HG03457 (cell line): ENCODE results near the gene CEP135.
"Not testable (repeated sequence)": the region's sequence is repeated elsewhere in the genome, so short reads cannot be mapped to it uniquely, and the experiment has no call there.

Experiments used
- ATAC-seq: cut with Tn5 transposase; IDR thresholded peaks from one replicate; pipeline ENCODE4 v1.9.1; 2021; ENCODE audit warnings: moderate number of reproducible peaks; ENCODE audit not compliant: unreplicated experiment

CEP135 gene

DNA sequence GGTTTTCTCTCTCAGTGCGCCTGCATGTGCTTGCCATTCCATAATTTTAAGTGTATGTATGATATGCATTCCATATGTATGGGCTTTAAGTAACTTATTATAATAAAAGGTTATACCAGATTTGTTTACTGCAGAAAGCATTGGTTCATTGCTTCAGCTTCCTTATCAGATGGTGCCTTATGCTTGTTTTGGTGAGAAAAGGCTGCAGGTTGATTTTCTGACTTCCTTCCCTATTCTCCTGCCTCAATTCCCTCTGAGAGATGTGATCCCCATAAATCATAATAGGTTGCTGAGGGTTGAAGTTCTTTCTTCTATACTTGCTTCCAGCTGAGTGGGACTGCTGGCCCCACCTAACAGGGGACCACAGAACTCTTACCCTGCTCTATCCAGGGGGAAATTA lies 10.3 kb upstream of the CEP135 start:
- ATAC-seq = no peak

DNA sequence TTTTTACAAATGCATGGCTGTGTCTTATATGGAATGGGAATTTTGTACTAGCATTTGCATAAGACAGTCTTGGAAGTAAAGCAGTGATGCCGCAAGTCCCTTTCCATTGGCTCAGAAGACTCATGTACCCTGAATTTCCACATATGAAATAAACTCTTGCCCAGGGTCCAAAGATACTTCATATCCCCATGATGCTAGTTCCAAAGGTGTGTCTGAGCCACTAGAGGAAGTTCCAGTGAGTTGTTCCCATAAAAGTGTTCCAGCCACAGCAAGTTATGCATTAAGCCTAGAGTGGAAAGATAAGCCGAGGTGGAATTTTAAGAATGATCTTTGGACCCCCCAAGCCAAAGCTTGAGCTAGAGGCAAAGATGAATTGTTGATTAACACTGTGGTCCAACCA lies 9.3 kb upstream of the CEP135 start:
- ATAC-seq = no peak

DNA sequence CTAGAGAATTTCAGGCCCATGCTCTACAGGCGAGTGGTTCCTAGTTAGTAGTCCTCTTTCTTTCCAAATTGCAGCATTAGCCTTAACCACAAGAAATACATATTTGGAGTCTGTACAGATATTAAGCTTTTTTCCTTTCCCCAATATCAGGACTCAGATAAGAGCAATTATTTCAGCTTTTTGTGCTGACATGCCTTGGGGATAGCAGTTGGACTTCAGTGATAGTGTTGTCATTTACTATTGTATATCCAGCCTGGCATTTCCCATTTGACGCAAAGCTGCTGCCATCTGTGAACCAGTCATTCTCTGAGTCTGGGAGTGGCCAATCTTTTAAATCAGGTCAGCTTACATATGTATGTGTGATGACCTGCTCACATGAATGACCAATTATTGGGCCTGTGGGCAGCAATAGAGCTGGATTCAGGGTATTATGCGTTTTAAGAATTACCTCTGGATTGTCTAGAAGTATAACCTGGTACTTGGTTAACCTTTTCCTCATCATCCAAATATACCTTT lies 6.8 kb upstream of the CEP135 start:
- no peak for ATAC-seq

DNA sequence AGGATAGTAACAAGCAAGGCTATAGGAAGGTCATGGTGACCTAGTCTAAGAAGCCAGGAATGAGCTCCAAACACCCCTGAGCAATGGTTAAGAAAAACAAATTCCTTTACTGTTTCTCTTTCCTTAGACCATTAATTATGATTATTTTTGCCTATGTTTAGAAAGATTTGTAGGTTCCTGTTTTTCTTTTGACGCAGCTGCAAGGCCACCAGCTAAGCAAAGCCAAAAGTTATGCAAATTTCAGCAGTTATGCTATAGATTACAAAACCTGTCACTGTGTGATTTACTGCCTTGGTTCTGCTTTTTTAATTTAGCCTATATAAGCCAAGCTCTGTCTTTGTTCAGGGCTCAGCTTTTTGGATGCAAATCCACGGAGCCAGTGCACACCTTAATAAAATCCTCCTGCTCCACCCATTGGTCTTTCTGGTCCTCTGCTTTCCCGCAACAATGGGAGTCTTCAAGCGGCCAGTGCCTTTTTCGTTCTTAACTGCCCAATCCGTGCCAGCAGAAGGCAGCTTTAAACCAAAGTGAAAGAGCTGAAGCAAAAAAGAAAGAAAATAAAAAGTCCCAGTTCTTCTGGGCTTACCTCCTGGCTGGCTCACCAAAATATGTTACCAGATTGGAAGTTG lies 1.4 kb upstream of the CEP135 start:
- no peak for ATAC-seq

DNA sequence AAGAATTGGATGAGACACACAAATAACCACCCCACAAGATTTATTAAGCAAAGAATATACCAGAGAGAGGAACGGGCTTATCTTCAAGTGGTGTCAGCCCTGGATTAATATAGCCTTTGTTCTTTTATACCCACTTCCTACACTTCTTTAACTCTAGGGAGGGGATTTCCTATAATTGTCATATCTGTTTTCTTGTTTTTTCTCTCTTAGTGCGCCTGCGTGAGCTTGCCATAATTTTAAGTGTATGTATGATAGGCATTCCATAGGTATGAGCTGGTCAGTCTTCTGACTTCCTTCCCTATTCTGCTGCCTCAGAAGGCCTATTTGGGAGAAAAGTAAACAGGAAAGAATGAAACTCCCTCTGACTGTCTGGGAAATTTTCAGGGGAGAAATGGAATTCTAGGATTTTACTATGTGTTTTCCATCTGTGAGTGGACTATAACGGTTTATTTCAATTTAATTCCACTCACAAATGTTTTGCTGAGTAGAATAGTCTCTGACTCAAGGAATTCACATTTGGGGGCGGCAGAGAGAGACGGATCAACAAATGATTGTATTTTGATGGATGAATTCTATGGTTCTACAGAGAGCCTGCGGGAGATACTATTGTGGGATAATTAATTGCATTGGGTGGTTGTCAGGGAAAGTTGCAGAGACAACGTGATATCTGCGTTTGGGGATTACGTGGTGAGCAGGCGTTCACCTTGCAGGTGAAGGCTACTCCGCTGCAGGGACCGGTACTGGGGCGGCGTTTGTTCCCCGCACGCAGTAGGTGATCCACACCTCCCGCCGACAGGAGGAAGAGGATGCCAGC lies 626 bp upstream of the CEP135 start:
- ATAC-seq = no peak

DNA sequence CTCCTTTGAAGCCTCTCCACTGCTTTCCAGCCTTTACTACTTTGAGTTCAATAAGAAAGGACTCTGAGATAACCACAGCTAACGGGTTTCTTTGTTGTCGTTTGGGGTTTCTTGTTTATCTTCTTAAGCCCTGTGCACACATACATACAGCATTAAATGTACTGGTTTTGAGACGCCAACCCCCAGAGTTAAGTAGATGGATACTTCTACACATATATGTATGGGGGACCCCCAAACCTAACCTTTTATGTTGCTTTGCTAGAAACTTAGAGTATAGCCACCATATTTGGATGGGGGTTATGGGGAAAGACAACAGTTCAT lies 697 bp downstream of the CEP135 start:
- ATAC-seq = no peak

DNA sequence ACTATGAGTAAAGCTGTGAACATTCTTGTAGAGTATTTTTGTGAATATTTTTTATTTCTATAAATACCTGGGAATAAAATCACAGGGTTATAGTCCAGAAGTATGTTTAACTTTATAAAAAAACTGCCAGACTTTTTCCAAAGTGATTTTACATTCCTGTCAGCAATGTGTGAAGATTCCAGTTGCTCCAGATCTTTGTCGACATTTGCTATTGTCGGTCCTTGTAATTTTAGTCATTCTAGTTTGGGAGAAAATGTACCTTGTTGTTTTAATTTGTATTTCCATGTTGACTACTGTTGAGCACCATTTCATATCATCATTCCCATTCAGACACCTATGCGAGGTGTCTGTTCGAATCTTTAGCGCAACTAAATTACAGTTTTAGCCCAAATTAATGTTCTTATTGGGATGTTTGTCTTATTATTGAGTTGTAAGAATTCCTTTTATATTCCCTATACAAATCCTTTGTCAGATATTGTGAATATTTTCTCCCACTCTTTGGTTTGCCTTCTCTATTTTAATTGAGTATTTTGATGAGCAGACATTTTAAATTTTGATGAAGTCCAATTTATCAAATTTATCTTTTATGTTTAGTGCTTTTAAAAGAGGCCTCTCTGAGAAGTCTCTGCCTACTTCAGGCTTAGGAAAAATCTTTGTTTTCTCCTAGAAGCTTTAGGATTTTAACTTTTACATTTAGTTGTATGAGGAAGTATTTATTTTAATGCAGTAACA lies 2.6 kb downstream of the CEP135 start:
- ATAC-seq = no peak

DNA sequence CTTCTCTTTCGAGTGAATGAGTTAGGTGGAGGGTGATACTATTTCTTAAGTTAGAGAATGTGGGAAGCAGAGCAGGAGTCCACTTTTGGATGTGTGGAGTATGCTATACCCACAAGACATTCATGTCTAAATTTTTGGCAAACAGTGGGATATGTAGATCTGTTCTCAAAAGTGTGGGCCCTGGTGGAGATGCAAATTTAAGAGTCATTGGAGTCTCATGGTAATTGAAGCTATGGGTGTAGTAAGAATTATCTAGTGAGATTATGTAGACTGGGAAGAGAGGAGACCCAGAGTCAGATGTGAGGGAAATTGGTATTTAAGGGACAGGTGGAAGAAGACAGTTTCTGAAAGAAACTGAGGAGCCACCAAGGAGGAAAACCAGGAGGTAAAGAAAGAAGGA lies 7.0 kb downstream of the CEP135 start:
- ATAC-seq = no peak

DNA sequence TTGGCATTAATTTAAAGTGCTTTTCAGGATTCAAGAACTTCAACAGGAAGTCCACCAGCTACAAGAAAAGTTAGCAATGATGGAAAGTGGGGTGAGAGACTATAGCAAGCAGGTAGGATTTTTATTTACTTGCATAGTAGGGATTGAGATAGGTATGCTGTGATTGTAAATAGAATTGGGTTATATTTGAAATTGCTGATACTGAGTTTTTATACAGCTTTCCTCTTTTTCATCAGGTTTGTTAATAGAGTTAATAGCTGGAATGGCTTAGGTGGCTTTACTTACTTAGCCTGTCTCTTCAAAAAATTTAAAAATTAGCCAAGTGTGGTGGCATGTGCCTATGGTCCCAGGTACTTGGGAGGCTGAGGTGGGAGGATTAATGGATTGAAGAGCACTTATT lies 10.9 kb downstream of the CEP135 start:
- ATAC-seq = no peak

DNA sequence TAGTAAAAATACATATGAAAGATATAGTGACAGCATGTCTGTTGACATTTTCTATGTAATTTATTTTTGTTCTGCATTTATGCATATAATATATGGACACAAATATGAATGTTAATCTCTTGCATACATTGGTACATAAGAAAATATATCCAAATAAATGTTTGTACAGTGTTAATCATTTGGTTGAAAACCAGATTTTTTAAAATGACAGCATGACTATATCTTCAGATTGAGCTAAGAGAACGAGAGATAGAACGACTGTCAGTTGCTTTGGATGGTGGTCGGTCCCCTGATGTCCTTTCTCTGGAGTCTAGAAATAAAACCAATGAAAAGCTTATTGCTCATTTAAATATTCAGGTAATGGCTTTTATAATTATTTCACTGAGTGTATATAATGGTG lies 15.3 kb downstream of the CEP135 start:
- ATAC-seq = no peak

DNA sequence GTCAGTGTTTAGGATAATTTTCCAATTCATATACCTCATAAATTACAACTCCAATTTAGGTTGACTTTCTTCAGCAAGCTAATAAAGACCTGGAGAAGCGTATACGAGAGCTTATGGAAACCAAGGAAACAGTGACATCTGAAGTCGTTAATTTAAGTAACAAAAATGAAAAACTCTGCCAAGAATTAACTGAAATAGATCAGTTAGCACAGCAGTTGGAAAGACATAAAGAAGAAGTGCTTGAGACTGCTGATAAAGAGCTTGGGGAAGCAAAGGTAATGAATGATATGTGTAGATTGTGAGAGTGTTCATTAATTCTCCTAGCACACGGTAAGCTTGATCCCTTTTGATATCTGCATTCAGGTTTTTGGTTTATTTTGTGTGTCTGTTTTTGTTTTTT lies 16.8 kb downstream of the CEP135 start:
- ATAC-seq = no peak

DNA sequence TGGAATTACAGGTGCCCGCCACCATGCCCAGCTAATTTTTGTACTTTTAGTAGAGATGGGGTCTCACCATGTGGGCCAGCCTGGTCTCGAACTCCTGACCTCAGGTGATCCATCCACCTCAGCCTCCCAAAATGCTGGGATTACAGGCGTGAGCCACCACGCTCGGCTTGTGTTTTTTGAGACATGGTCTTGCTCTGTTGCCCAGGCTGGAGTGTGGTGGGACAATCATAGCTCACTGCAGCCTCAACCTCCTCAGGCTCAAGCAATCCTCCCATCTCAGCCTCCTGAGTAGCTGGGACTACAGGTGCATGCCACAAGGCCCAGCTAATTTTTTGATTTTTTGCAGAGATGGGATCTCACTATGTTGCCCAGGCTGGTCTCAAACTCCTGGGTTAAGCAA lies 17.6 kb downstream of the CEP135 start:
- ATAC-seq = not testable (repeated sequence)

DNA sequence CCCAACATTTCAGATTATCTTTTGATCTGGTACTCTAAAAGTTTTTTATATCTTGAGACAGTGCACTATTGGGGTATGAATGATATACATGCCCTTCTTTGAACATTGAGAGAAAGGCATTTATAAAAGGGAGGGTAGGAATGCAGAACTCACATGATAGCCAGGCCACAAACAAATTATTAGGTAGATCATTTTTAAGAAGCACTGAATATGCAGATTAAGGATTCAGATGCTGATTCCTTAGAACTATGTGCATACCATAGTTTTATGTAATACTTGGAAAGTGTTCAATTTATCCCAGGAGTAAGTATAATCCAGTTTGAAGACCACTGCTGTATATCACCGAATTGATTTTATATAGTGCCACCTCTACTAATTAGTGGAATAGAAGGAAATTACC lies 18.6 kb downstream of the CEP135 start:
- no peak for ATAC-seq

DNA sequence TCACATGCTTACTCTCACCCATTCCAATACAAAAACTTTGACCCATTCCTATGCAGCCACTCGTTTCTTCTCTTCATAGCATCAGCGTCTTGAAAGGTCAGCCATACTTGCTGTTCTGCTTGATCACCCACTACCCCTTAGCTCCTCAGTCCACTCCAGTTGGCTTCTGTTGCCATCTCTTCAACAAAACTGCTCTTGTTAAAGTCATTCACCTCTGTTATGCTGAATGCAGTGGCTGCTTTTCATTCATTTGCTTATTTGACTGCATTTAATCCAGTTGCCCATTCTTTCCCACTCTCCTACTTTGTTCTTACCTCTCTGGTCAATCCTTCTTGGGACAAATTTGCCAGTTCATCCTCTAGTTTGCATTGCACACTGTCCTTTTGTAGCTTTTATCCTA lies 24.9 kb downstream of the CEP135 start:
- no peak for ATAC-seq

DNA sequence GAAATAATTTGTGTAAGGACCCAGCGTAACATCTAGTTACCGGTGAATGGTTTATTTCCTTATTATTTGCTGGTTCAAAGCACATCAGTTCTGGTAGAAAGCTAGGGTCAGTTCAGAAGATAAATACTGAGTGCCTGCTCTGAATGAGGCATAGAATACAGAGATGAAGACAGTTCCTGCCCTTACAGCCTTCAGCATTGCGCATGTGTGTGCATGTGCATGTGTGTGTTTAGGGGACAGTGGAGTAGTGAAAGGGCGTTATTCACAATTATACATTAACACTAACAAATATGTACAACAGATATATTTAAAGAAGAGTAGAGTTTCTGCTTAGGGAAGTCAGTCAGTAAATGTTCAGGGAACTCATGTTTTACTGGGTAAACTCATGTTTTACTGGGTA lies 29.1 kb downstream of the CEP135 start:
- no peak for ATAC-seq

DNA sequence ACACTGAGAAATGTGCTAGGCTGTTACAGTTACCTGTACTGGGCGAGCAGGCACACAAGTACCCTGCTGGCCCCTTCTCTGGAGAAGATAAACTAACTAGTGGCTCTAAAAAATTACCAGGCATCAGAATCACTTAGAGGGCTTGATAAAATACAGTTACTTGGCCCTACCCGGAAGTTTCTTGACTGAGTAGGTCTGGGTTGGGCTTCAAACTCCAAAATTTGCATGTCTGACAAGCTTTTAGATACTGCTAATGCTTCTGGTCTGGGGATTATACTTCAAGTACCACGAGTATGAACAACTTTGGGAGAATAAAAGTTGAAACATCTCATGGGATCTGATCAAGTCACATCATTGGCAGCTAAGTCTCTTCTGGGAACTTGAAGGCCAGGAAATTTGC lies 30.8 kb downstream of the CEP135 start:
- ATAC-seq = no peak

DNA sequence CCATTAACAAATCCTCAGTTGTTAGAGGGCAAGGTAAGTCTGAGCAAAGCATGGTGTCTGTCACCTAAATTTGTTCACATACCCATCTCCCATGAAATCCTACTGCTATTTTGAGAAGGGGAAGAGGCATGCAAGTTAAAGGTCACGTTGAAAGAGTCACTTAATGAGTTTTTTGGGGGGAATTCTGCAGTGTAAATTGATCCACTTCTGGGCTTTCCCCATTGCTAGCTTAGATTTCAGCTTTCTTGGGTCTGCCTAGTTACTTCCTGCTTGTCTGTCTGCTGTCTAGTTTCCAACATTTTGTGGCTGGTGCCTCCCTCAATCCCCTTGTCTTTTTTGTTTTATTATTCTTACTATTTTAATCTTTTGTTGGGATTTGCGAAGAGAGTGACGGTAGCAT lies 32.0 kb downstream of the CEP135 start:
- ATAC-seq = no peak

DNA sequence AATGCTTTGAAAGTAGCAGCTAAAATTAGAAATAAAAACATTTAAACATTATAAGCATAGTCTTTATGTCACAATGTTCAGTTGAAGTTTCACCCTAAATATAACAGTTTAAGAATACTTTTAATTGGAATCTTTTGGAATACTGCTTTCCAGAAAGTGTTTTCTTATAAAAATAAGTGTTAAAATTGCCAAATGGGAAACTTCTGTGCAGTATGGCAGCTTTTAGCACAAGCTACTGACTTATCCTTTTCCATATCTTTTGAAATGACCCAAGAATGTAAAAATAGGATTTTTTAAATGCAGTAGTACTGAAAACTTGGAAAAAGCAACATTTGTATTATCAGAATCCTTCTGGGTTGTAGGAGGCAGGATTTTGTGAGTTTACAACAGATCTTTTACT lies 34.2 kb downstream of the CEP135 start:
- no peak for ATAC-seq

DNA sequence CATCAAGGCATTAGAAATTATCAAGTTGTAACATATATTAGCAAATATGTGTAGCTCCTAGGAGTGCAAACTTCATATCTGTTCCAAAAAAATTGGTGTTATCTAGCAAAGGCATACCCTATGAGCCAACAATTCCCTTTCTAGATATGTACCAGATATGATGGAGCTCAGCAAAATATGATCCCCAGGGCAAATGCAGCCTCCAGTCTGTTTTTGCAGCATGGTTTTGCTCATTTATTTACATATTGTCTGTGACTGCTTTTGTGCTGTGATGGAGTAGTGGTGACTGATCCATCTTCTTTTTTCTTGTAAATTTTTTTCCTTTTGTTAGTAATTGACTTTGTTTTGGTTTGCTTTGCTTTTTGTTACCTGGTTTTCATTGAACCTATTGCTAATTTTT lies 41.0 kb downstream of the CEP135 start:
- no peak for ATAC-seq

DNA sequence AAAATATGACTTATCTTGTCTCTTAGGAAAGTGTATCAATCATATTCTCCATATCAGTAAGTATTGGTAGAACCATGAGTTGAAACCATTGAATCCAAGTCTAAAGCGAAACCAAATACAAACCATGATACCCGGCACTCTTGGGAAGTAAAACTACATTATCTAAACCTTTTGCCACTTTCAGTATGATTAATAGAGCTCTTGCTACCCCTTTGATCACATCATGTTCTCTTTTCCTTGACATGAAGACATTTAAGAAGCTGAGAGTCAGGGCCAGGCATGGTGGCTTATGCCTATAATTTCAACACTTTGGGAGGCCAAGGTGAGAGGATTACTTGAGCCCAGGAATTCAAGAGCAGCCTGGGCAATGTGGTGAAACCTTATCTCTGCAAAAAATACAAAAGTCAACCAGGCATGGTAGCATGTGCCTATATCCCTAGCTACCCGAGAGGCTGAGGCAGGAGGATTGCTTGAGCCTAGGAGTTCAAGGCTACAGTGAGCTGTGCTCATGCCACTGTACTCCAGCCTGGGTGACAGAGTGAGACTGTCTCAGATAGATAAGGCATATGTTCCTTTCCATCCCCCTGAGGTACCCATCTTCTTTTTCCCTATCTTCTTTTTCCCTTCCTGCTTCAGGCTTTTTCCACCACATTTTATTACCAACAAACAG lies 45.4 kb downstream of the CEP135 start:
- ATAC-seq = peak; percentile 76

DNA sequence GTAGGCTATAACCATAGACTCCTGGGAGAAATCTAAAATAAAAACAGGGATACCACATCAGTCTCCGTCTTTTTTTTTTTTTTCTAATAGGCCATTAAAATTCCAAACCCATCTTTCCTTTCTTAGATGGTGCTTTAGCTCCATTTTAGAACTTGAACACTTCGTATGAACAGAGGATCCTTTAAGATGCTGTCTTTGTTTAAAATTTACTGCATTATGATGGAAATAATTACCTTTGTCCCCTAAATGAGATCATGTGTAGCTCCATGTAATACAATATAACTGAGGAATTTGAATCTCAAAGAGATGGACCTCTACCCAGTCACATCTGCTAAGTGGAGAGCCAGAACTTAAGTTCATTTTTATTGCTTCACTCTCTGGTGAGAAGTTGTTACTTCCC lies 47.9 kb downstream of the CEP135 start:
- no peak for ATAC-seq

DNA sequence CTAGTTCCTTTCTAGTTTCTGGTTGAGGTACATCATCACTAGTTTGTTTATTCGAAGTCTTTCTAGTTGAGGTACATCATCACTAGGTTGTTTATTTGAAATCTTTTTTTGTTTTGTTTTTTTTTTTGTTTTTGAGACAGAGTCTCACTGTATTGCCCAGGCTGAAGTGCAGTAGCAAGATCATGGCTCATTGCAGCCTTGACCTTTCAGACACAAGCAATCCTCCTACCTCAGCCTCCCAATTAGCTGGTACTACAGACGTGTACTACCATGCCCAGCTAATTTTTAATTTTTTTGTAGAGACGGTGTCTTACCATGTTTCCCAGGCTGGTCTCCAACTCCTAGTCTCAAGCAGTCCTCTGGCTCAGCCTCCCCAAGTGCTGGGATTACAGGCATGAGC lies 54.9 kb downstream of the CEP135 start:
- no peak for ATAC-seq
